HFFc6 (cell line): ENCODE data around the gene TSPYL2. TPM values are rescaled to one million over a fixed set of nuclear protein-coding genes. Genes with fewer than 3 reads are reported as not detected.
A peak's percentile ranks its signal among the peaks of the same experiment; 100 is the strongest.

Experiments used
- DNase-seq: peaks from one replicate; pipeline ENCODE4 v3.0.0-alpha.2; 2018
- H3K27ac Mint-ChIP-seq: 2 replicates; pipeline ENCODE4 v1.8.0; 2020; ENCODE audit warnings: mild to moderate bottlenecking, mixed read lengths
- H3K27me3 Mint-ChIP-seq: 2 replicates; pipeline ENCODE4 v1.8.0; 2021; ENCODE audit warnings: mild to moderate bottlenecking, moderate library complexity, mixed read lengths; ENCODE audit not compliant: insufficient read depth
- H3K36me3 Mint-ChIP-seq: 2 replicates; pipeline ENCODE4 v1.8.0; 2021; ENCODE audit warnings: low read depth, mixed read lengths
- H3K4me1 Mint-ChIP-seq: 2 replicates; pipeline ENCODE4 v1.8.0; 2020; ENCODE audit warnings: low read depth, mixed read lengths
- H3K4me3 Mint-ChIP-seq: 2 replicates; pipeline ENCODE4 v1.8.0; 2020; ENCODE audit warnings: mild to moderate bottlenecking, moderate library complexity, mixed read lengths
- H3K9me3 Mint-ChIP-seq: 2 replicates; pipeline ENCODE4 v1.8.0; 2020; ENCODE audit warnings: mild to moderate bottlenecking, mixed read lengths
- total RNA-seq, 6 experiments: library from RNA; stranded (reverse); fragmentation: NEBNext Ultra II Directional; extraction: Animal tissue kit (Norgen Biotek cat#: 25700); gene quantifications; 2 replicates in 1 of 6; 3 replicates in 5 of 6; pipeline ENCODE4 v1.2.3, GENCODE V29; 2021
- TF ChIP-seq, protein P1 (sequence below): fragments of 200-600 bp; sonication (generic); IDR thresholded peaks from 2 replicates; pipeline ENCODE4 v1.5.0; 2021; ENCODE audit warnings: antibody characterized with exemption, mild to moderate bottlenecking

Gene TSPYL2
- total RNA-seq, 6 experiments from 2014 or later = 20.9 to 26.7 (median 22.3) TPM

DNA sequence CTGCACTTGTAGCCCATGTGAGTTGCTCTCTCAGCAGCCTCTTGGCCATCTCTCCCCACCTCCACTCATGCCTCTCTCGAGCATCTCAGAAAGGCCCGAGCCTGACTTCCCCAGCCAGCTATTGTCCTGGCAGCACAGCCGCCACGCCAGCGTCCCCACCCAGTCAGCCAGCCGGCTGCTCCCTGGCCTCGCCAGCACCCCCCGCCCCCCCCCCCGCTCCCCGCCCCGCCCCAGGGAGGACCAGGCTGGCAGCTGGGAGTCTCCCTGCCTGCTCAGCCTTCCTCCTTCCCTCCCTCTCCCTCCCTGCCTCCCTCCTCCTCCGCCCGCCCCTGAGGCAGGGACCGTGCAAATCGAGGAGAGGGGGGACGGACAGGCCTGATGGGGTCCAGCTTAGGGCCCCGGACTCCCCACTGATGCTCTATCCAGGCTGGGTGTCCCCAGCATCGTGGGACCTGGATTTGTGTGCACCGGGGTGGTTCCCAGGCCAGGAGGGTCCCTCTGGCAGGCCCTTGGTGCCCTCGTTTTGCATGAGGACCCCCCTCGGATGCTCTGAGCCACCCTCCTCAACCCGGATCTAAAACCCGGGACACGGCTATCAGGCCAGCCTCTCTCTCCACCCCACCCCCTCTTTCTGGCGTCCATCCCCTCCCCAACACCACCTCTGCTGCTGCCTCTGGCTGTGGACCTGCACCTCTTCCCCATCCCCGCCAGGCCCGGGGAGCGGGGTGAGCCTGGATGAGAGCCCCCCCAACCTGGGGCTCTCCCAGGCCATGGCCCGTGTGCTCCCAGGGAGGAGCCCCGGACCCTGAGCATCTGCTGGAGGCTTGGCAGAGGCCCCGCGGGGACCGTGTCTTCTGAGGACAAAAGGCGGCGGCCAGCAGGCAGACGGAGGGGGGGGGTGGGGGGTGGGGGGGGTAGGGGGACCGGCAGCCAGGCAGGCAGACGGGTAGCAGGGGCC is 33.7 kb upstream of the TSPYL2 start, which contains the start of gene GPR173:
Gene GPR173, plus strand, starts transcription at position 621 of the 958 bp plus-strand sequence. CDS start 27,833 bp downstream, outside the sequence.
- TF ChIP-seq, protein P1, sequence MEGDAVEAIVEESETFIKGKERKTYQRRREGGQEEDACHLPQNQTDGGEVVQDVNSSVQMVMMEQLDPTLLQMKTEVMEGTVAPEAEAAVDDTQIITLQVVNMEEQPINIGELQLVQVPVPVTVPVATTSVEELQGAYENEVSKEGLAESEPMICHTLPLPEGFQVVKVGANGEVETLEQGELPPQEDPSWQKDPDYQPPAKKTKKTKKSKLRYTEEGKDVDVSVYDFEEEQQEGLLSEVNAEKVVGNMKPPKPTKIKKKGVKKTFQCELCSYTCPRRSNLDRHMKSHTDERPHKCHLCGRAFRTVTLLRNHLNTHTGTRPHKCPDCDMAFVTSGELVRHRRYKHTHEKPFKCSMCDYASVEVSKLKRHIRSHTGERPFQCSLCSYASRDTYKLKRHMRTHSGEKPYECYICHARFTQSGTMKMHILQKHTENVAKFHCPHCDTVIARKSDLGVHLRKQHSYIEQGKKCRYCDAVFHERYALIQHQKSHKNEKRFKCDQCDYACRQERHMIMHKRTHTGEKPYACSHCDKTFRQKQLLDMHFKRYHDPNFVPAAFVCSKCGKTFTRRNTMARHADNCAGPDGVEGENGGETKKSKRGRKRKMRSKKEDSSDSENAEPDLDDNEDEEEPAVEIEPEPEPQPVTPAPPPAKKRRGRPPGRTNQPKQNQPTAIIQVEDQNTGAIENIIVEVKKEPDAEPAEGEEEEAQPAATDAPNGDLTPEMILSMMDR = no peak
- Mint-ChIP-seq H3K4me1 (peaks cover 20% of the 10 kb centered on the region), H3K36me3 (no peaks in the 10 kb centered on the region), H3K27ac (peak within 1 kb of the TSS; percentile 83), H3K27me3 (peaks cover 2% of the 10 kb centered on the region; the same call in 1 of the 2 replicates), H3K9me3 (no peaks in the 10 kb centered on the region), H3K4me3 (peak within 1 kb of the TSS; percentile 82; the same call in 1 of the 2 replicates)
- DNase-seq = peak; percentile 26

DNA sequence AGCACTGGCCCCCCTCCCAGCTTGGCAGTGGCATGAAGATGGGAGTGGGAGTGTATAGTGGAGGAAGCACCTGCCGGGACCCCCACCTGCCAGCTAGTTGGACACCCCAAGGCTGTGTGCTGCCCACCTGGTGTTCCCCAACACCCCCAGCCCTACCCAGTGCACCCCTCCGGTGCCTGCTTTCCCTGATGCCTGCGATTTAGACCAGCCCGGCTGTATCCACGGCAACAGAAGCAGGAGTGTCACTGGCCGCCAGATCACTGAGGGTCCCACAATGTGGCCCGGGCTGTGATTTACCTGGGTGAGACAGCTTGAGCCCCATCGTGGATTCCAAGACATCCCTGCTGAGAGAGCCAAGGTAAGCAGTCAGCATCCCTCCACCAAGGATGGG is 33.0 kb upstream of the TSPYL2 start:
- Mint-ChIP-seq H3K4me1 (peaks cover 20% of the 10 kb centered on the region), H3K9me3 (no peaks in the 10 kb centered on the region), H3K27ac (peak overlapping the region; percentile 66; the same call in 1 of the 2 replicates), H3K27me3 (peaks cover 2% of the 10 kb centered on the region; the same call in 1 of the 2 replicates), H3K36me3 (no peaks in the 10 kb centered on the region), H3K4me3 (no peak overlapping the region; the same call in 1 of the 2 replicates)
- no peak for DNase-seq
- TF ChIP-seq, protein P1 = no peak

DNA sequence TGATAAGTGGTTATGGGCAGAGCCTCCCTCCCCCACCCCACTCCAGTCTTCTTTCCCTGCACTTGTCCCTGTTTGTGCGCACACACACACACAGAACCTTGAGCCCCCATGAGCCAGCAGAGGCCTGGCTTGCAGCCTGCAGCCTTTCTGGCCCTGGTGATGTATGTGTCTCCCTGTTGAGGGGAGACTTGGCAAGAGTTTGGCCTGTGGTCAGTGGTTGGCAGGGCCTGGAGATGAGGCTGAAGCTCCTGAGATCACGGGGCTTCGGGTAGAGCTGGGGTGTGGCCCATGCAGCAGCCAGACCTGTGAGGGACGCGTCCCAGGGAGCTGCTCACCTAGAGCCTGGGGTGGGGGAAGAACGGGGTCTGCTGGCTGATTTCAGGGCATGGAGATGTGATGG is 31.3 kb upstream of the TSPYL2 start:
- DNase-seq = no peak
- H3K4me3 Mint-ChIP-seq = no peak overlapping the region
- TF ChIP-seq, protein P1 = no peak
- H3K4me1 Mint-ChIP-seq = peaks cover 12% of the 10 kb centered on the region
- H3K27ac Mint-ChIP-seq = no peak overlapping the region
- peaks cover 2% of the 10 kb centered on the region; the same call in 1 of the 2 replicates for H3K27me3 Mint-ChIP-seq
- no peaks in the 10 kb centered on the region for H3K9me3 Mint-ChIP-seq
- no peaks in the 10 kb centered on the region for H3K36me3 Mint-ChIP-seq

DNA sequence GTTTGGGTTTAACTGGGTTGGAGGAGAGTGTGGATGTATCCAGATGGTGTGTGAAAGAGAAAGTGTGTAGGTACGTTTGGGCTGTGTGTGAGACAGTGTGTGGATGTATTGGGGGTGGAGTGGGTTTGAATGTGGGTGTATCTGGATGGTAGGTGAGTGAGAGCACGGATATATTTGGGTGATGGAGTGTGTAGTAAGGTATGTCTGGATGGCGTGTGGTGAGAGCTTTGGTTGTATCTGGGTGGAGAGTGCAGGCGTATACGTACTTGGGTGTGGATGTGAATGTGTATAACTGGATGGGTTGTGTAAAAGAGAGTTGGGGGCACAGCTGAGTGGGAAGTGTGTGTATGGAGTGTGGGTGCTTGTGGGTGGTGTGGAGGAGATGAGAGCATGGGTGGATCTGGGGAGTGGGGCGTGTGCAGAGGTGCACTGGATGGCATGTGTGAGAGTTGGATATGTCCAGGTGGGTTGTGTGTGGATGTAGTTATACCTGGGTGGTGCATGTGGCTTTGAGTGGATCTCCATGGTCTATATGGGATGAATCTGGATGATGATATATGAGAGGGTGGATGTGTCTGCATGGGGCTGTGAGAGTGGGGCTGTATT is 26.8 kb upstream of the TSPYL2 start:
- H3K9me3 Mint-ChIP-seq = no peaks in the 10 kb centered on the region
- H3K27ac Mint-ChIP-seq = no peak overlapping the region
- H3K4me3 Mint-ChIP-seq = no peak overlapping the region
- no peaks in the 10 kb centered on the region for H3K4me1 Mint-ChIP-seq
- H3K27me3 Mint-ChIP-seq = no peaks in the 10 kb centered on the region
- no peak for DNase-seq
- TF ChIP-seq, protein P1 = no peak
- no peaks in the 10 kb centered on the region for H3K36me3 Mint-ChIP-seq

DNA sequence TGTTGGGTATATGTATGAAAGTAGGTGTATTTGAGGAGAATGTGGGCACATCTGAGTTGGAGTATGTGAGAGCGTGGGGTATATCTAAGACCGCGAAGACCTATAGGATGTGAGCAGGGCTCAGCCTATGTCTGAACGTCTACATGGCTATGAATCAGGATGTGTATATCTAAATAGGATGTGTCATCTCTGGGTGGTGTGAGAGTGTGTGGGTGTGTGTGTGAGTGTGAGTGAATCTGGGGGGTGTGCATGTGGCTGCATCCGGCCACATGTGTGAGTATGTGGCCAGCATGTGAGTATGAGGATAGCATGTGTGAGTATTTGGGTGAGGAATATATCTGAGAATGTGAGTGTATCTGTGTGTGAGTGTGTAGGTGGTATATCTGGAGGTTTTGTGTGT is 25.9 kb upstream of the TSPYL2 start:
- Mint-ChIP-seq H3K9me3 (no peaks in the 10 kb centered on the region), H3K36me3 (no peaks in the 10 kb centered on the region), H3K4me1 (no peaks in the 10 kb centered on the region), H3K27ac (no peak overlapping the region), H3K27me3 (no peaks in the 10 kb centered on the region), H3K4me3 (no peak overlapping the region)
- TF ChIP-seq, protein P1 = no peak
- no peak for DNase-seq
